ENCODE measurements around the gene TUBGCP6.

- no peak for TF ChIP-seq CTCF (IDR thresholded peaks at IDR 0.05)
- no peak for TF ChIP-seq ZFX (IDR thresholded peaks at IDR 0.05; ENCODE audit: borderline replicate concordance)
Measured at GRCh38 chr22:50210378-50211139, 34.3 kb downstream of the TUBGCP6 start.
